Stimulated activated CD4-positive, alpha-beta T cell treated with anti-CD3 and anti-CD28 coated beads, TNF-alpha, amount 100 ng/mL, for 1 hour (primary cell): ENCODE data around the gene CEP72.

ENCODE experiments used
- DNase-seq, 3 donors: peaks; one replicate each; pipeline ENCODE4 v3.0.0-alpha.2; 2020; ENCODE audit warnings: low read depth in 3 of 3, low spot score in 1 of 3

The CEP72 gene

GRCh38 chr5:652773-653350 lies 40.7 kb downstream of the CEP72 start:
- DNase-seq: no peak

- DNase-seq: no peak
These were observed 42.1 kb downstream of the CEP72 start for GRCh38 chr5:654071-654778.

DNA sequence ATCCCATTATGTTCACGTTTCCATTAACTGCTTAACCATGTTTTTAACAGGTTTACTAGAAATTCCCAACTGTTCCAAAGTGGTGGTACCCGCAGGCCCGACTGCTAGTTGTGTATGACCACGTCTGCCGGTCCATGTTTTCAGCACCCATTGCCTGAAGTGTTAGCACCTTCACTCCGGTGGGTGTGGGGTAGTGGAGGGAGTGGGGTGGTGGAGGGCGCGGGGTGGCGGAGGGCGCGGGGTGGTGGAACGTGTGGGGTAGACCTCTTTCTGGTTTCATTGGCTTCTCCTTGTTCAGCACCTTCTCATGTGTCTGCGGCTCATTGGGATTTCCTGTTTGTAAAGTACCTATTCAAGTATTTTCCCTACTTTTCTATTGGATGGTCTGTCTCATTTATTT lies 43.3 kb downstream of the CEP72 start:
- no peak for DNase-seq

- DNase-seq: no peak
These were observed 45.4 kb downstream of the CEP72 start for GRCh38 chr5:657570-657969.

GRCh38 chr5:658103-658502 lies 46.0 kb downstream of the CEP72 start:
- DNase-seq: no peak

GRCh38 chr5:659496-660263 lies 47.5 kb downstream of the CEP72 start:
- DNase-seq: no peak

DNA sequence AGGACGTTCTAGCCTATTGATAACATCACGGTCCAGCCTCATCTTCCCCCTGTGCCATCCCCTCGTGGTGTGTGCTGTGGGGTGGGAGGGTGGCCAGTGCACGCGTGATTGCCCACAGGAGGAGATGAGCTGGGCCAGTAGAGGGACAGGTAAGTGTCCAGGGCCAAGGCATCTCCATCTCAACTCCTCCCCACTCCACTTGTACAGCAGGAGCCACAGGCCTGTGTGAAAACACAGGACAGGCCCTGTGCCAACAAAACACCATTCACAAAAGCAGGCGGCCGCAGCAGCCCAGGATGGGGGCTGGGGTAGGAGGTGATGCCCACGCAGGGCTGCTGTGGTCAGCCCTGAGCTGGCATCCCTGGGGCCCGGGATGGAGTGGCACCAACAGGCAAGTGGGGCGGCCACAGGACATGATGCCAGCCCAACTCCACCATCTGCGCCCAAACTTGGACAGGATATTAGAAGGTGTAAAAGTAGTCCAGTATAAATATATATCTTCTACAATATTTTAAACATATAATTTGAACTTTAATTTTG lies 48.4 kb downstream of the CEP72 start:
- DNase-seq: no peak

DNA sequence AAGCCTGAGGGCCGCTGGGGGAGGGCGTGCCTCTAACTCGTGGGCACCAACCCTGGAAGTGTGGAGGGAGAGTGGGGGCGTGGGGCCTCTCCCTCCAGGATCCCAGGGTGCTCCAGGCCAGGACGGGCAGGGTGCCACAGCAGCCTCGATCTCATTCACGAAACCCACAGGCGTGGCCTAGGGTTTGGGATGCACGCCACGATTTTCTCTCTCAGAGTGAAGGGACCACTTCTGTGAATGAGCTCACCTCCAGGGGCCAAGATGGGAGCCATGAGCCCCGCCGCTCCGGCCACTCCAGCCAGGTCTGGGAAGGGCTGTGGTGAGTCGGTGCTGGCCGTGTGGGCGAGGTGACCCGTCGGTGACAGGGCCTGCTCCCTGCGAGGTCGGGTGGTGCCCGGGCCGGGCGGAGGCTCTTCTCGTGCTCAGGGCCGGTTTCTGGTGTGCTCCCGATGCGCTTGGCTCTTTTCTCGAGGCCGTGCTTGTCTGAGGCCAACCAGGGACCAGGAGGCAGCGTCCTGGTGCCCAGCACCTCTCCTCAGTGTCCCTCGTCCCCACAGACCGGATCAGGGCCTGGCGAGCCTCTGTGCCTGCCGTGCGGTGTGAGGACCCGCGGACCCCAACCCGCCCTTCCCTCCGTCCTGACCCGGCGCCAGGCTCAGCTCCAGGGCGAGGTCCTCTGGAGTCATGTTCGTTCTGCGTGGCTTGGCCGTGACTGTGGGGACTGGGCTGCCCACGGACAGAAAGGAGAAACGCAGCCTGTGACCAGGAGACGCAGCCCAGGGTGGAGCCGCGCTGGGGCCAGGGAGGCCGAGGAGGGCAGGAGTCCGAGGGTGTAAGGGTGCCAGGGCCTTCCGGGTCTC lies 50.0 kb downstream of the CEP72 start:
- DNase-seq: no peak

DNA sequence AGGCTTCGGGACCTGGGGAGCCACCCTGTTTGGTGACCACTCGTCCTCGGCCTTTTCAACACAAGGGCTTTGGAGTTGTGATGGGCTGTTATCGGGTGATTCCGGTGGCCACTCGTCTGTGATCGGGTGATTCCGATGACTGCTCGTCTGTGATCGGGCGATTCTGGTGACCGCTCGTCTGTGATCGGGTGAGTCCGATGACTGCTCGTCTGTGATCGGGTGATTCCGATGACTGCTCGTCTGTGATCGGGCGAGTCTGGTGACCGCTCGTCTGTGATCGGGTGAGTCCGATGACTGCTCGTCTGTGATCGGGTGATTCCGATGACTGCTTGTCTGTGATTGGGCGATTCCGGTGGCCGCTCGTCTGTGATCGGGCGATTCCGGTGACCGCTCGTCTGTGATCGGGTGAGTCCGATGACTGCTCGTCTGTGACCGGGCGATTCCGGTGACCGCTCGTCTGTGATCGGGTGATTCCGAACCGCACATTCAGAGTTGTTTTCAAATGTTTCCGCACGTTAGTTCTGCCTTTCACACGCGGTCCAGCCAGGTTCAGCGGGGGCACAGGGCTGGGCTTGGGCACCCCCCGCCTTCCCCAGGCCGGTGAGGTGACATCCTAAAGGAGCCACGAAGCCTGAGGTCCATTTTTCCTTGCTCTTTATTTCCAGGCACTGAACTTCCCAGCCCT lies 50.8 kb downstream of the CEP72 start:
- DNase-seq: no peak

DNA sequence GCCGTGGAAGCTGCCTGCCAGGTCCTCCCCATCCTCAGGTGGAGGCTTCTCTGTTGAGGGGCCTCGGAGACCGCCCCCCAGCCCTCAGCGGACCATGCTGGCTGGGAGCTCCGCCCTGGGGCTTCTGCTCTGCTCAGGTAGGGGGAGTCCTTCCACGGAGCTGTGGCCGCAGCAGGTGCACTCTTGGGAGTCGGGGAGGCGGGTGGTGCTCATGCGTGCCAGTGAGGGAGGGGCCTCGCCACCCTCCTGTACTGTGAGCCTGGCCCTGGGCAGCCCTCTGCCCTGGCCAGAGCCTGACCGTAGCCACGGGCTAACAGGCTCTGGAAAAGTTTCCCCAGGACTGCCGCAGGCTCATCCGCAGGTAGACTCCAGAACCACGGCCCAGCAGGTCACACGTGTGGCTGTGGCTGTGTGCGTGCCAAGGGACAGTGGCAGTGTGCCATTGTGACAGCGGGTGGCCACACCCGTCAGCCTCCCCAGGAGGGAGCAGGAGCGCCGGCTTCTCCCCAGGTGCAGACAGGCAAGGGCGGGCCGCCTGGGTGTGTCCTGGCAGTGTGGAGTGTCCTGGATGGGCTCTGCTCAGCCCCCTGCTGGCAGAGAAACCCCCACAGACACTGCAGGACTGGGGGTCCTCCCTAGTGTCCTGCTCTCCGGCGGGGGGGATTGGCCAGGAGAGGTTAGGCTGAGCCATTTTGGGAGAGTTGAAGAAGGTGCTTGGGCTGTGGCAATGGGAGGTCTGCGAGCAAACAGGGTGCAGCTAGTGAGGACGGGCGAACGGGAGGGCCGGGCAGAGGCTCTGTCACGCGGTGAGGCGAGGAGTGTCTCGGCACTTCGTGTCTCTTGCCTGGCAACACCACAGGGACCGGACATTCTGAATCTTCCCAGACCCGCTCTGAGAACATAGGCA lies 51.5 kb downstream of the CEP72 start:
- DNase-seq: no peak

DNA sequence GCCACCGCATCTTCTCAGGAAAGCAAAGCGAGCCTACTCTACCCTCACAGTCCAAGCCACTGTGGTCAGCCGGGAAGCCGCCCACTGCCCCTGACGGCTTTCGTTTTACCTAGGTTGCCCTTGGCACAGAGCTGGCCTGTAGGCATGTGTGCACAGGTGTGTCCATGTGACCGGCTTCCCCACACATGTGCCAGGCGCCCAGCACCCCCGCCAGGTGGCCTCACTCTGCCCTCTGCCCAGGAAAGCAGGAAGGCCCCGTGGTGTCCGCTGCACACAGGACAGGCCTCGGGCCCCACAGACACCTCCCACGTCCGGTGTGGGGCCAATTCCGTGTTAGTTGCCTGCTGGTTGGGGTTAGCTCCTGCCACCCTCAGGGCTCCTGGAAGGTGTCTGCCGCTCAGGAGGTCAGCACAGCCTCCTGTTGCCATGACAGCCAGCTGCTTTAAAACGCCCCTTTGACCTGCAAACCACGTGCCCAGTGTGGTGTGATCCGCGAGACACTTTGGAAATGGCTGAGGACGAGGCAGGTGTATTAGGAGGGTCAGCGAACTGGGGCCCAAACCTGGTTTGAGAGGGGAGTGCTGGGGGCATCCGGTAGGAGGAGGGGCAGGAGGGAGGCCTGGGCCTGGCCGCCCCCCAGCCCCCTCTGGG lies 52.3 kb downstream of the CEP72 start:
- DNase-seq: no peak

- no peak for DNase-seq
These were observed 52.8 kb downstream of the CEP72 start for GRCh38 chr5:664994-665360.

- DNase-seq: no peak
These were observed 53.4 kb downstream of the CEP72 start for GRCh38 chr5:665541-665955.

DNA sequence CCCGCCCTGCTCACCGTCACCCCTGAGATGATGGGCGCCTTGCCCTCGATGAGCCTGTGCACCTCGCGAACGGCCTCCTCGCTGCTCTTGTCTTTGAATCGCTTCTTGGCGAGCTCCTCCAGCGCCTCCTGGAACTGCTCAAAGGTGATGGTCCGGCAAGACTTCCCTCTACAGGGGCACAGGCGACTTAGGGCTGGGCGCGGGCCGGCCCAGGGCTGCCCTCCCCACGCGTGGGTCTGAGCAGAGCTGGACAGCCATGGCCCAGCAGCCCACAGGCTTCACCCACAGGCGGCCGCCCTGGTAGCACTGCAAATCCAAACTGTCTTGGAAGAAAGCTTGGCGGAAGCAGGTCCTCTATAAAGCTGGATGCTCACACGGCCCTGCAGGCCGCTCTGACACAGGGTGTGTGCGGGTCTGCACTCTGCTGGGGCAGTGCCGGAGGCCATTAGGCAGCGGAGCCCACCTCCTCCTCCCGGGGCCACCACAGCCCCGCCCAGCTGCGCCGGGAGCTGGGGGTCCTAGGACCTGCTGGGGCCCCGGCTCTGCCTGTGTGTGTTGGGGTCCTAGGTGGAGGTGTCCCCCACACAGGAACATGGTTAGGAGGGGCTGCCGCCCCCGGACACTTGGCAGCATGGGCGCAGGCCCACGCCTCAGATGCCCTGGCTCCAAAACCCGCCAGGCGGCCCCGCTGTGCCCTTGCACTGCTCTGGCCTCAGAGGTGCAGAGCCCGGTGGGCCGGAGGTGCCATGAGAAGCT lies 54.0 kb downstream of the CEP72 start:
- no peak for DNase-seq

- DNase-seq: no peak
These were observed 54.8 kb downstream of the CEP72 start for GRCh38 chr5:666816-667498.

- DNase-seq: no peak
These were observed 56.3 kb downstream of the CEP72 start for GRCh38 chr5:668283-668995.
